ENCODE data around the gene ATF7.
"Not testable (repeated sequence)": the region's sequence is repeated elsewhere in the genome, so short reads cannot be mapped to it uniquely, and the experiment has no call there.

Gene ATF7

DNA sequence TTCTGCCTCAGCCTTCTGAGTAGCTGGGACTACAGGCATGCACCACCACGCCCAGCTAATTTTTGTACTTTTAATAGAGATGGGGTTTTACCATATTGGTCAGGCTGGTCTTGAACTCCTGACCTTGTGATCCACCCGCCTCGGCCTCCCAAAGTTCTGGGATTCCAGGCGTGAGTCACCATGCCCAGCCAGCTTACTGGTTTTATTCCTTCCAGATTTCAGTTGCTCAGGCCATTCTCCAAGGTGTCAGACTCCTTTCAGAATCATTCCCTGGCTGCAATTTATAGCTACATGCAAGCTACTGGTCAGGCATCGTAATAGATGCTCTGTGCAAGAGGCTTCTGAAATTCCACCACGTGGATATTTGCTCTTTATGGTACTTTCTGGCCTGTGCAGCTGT lies 144.7 kb downstream of the ATF7 start:
- DNase-seq = not testable (repeated sequence)

DNA sequence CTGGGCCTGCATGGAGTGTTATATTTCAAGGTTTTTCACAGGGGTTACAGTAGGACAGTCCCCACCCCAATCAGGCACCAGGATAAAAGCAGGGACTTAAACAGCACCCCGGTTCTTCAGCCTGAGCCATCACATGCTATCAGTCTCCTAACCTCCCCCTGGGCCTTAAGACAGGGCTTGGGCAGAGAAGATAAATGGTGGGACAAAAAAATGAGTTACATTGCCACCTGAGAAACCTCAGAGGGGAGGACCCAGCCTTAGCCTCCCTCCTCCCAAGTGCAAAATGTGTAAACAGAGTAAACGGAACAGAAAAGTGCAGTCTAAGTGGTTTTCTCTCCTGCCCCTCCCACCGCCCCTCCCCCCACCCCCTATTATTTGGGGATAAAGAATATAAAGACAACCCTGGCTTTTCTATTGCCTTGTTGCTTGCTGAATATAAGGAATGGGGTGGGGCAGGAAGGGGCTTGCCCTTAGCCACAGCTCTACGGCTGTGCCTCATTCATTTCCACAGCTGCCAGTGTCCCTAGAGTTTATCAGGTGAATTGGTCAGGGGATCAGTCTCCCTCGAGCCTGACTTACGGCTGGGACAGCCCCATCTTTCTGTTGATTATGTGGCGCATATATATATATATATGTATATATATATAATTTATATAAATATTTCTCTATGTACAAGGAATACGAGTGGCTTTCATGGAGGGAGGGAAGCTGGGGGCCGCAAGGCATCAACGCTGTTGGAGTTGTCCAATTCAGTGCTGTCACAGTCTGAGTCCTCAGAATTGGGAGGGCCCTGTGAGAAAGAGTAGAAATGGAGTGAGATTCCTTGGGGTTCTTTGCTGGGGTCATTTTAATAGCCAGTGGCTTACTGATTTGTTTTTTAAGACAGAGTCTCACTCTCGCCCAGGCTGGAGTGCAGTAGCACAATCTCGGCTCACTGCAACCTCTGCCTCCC lies 145.4 kb downstream of the ATF7 start:
- no peak for DNase-seq

DNA sequence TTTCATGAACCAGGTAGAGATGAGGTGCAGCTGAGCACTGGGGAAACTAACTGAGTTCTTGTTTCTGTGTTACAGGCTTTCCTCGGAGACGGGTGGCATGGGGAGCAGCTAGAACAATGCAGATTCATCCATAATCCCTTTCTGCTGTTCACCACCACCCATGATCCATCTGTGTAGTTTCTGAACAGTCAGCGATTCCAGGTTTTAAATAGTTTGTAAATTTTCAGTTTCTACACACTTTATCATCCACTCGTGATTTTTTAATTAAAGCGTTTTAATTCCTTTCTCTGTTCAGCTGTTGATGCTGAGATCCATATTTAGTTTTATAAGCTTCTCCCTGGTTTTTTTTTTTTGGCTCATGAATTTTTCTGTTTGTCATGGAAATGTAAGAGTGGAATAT lies 146.9 kb downstream of the ATF7 start:
- no peak for DNase-seq

DNA sequence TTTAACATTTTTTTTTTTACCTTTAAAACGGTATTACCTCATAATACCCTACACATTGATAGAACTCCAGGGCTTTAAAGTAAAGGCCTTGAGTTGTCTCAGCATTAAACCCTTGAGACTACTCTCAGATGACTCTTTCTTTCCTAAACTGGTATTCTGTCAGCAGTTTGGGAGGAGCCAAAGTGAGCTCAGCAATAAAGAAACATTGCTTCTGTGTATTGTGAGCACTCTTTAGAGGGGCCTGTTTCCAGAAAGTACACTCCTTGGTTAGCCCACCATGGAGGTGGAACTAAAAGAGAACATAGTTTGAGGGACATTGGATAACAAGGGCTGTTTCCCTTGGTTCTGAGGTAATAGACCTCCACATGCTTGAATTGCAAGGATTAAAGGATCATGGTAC lies 147.3 kb downstream of the ATF7 start:
- DNase-seq = no peak

DNA sequence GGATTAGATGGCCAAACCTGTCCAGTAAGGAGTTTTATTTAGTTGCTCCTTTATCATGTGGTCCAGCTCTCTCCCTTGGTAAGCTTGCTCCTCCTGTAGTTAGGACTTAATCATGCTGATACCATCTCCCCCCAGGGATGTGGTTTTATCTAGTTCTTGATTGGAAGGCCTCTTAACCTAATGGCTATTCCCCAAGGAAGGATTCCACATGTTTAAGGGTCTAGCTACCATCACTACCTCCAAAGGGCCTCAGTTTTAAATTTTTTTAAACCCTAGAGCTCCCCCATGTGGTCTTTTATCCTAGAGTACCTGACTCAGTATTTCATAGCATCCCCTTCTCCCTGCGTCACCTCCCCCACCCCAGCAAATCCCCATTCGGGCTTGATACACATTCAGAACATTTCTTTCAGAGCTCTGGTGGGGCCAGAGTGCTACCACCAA lies 149.4 kb downstream of the ATF7 start:
- no peak for DNase-seq

DNA sequence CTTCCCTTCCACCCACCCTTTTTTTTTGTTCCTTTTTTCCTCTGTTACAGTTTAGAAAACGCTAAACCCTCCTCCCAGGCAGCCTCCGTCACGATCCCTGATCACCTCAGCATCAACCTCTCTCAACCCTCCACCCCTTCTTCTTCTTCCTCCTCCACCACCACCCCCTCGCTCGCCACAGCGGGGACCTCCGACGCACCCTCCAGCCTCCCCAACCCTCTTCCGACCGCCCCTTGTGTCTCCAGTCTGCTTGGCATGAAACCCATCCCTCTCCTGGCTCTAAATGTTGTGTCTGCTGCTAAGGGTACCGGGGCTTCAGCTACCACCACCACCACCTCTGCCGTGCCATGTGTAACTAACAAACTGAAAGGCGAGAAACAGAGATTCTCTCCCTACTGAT lies 151.4 kb downstream of the ATF7 start:
- DNase-seq = no peak

DNA sequence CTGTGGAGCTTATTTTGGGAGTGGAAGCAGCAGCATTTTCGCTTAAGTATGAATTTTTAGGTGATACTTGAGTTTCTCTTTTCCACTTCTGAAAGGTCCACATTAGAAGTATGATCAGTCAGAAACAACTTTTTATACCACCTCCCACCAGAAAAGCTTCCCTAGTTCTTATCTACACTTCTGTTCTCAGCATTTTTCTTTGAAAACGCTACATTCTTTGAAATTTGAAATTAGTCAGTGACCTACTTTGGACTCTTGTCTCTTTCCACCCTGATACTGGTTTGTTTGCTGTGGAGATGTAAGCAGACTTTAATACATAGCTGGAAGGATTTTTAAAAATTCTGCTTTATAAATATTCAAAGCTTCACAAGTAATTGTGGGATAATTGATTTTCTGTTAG lies 152.1 kb downstream of the ATF7 start:
- no peak for DNase-seq

DNA sequence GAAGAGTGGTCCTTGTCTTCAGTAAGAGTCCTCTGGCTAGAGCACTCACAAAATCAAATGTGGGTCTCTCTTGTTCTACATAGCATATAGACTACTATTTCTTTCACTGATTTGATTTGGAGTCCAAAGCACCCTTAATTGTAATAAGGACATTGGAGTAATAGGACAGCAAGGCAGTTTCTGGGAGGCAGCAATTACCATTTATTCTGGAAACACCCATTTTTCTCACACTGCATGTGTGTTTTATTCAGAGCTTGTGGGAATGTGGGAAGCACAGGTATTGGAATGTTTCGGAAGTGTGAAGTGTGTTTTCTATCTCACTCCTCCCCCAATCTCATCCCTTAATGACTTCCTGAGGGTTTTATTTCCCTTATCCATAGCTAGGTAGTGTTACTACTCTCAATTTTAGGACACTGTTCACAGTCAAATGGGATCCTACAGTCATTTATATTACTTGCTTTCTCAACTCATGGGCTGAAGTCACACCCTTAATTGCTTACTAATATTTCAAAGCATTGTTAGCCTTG lies 154.1 kb downstream of the ATF7 start:
- no peak for DNase-seq

DNA sequence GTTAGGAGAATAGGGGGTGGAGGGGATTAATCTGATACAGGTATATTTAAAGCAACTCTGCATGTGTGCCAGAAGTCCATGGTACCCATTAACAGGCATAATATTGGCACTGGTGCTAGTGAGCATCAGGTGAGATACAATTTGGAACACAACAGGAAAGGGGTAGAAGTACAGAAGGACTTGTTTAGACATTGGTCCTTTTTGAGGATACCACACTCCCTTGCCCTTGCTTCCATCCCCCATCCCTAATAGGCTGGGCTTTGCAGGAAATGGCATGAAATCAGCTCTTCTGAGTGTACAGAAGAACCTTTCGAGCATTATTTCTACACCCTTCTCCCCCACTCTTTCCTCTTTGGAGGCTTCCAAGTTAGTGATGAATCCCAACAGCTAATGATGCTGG lies 157.9 kb downstream of the ATF7 start:
- DNase-seq = no peak

DNA sequence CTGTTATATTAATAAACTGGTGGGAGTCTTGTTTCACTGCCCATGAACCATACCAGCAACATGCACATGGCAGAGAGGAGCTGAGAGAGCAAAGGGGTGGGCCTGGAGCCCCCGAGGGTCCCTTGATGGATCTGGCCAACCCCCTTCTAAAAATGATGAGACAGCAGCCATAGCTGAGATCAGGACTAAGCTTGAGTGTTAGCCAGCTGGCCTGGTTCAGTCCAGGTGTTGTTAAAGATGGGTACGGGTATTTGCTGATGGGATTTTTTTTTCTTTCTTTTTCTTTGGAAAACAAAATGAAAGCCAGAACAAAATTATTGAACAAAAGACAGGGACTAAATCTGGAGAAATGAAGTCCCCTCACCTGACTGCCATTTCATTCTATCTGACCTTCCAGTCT lies 158.3 kb downstream of the ATF7 start:
- DNase-seq = no peak

DNA sequence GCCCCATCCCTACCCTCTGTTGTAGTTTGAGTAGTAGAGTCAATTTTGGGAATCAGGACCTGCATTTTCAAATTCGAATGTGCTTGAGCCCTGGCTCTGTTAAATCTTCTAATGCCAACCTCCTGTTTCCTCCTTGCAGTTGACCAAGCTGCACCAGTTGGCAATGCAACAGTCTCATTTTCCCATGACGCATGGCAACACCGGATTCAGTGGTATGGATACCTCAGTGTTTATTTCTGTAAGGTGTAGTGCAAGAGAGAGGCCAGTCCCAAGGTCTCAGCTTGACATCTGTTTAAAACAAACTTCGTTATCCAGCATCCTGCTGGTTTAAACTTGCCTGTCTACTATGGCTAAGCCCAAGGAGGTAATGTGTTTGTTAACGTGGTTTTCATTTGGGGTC lies 159.1 kb downstream of the ATF7 start:
- DNase-seq = no peak

DNA sequence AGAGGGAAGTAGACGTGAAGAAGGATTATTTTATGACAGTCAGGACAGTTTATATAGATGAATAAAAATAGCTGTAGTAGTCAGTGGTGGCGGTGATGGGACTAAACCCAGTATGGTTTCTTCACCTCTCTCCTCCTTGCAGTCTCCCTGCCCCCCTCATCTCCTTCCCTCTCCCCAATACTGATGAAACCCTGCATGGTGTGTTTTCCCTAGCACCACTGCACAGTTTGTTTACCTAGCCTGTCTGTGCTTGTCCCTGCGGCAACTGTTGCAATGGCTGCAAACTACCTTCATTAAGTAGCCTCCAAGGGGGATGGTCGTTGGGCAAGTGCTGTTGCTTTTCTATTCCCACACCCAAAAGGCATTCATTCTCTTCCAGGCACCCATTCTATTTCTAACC lies 159.5 kb downstream of the ATF7 start:
- DNase-seq = no peak

DNA sequence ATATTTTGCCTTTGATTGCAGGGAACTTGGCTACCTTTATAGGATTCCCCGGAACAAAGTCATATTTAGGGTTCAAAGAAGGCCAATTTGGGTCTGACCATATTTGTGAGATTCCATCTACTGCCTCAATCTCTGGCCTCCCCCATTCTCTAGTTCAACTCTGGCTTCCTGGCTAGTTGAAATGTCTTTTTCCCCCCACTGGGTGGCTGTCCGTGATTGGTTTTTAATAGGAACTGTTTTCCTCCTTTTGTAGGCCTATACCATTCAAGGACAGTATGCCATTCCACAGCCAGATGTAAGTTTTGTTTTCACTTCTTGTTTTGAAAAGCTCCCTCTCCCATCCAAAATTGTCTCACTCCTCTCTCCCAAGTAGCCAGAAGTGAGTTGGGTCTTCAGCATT lies 160.5 kb downstream of the ATF7 start:
- no peak for DNase-seq

DNA sequence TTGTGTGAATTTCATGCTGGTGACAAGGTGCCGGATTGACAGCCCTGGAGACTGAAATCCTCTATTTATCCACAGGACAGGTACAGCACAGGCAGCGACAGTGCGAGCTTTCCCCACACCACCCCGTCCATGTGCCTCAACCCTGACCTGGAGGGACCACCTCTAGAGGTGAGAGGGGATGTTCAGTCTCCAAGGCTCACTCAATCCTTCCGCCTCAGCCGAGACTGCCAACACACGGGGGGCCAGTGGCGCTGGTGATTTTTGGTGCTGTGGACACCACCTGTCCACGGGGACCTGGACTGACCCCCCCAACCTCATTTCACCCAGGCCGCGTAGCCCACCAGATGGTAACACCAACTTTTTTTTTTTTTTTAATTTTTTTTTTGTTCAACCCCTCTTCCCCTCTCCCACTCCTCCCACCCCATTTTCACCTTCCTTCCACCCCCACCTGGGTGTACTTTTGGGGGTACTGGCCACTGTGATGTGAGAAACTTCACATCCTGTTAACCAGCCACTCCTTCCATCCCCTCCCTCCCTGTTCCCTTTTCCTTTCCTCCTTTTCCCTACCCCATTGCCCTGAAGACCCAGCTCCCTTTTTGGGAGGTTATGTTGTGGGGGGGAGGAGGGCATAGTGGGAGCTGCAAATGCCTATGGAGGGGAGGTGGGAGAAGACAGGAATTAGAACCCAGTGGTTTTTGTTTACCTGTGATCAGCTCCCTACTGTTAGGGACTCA lies 161.3 kb downstream of the ATF7 start:
- DNase-seq = no peak

DNA sequence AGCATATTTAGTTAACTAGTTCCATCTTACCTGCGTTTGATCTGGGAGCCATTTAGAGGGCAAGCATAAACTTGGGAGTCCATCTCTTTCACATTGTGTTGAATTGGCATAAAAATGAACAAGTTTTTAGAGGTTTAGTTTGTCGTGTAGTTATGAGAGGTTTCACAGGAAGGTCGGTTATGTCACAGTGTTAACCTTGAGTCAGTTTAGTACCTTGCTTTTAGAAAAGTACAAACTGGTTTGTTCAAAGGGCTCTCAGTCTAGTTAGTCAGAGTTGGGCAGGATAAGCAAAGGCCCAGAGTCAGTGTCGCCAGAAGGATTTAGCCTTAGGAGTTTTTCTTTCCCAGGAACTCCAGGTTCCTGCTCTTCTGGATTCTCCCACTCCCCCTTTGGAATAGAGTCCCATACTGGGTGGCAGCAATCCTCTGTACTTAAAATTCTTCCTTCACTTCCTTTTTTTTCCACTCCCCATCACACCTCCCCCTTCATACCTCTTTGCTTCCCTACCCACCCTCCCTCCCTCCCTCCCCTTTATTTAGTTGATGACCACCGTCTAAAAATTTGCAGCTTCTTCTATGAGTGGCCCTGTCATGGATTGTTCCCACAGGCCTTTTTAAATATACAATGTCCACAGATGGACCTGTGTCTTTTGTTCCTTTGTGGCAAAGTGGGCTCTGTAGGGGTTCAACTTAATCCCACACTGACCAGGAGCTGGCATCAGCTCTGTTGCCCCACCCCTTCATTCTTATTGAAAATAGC lies 162.2 kb downstream of the ATF7 start:
- no peak for DNase-seq

DNA sequence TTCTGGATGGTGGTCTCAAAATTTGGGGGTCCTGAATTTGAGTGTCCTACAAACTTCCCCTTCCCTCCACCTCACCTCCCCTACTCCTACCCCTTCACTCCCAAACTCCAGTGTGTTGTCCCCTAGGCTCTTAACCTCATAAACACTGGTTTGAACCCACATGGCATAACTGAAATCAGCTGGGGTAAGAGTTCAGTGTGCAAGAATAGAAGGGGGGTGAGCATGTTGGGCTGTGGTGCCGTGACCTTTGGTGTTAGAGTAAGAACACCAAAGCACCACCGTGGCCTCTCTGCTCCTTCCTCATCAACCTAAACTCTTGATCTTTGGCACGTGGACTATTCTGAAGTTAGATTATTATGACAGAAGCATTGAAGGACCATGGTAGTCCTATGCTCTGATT lies 163.2 kb downstream of the ATF7 start:
- DNase-seq = no peak

DNA sequence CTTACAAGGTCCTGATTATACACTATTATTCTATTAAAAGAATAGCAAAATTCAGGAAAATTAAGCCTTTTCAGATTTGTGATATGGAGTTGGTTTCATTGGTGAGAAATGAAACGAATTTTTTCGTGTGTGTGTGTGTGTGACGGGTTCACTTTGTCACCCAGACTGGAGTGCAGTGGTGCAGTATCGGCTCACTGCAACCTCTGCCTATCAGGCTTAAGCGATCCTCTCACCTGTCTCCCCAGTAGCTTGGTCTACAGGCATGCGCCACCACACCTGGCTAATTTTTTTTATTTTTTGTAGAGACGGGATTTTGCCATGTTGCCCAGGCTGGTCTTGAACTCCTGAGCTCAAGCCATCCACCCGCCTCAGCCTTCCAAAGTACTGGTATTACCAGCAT lies 164.6 kb downstream of the ATF7 start:
- no peak for DNase-seq

DNA sequence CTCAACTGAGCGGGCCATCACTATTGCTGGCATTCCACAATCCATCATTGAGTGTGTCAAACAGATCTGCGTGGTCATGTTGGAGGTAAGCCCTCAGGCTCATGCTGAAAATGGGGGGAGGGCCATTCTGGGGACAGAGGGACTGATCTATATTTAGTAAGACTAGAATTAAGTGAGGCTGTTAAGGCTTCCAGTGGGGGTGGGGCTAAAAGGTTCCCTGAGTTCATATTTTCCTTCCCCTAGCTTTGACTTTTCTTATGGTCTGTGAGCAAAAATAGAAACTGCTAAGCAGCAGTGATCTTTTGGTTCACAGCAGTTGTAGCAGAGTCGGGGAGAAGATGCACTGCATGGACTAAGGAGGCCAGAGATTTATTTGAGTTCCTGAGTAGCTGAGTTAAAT lies 165.1 kb downstream of the ATF7 start:
- no peak for DNase-seq

DNA sequence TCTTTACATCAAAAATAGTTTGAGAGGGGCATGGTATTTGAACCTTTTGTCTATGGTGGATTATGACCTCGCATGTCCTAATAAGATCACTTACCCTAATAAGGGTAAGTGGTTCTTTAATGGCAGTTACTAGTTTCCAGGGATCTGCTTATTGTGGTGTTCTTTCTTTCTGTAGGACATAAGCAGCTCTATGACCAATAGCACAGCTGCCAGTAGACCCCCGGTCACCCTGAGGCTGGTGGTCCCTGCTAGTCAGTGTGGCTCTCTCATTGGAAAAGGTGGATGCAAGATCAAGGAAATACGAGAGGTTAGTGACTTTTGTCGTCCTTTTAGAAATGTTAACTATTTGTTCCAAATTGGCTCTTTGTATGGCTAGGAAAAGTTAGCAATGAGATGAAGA lies 167.1 kb downstream of the ATF7 start:
- DNase-seq = no peak
